PFSK-1 (cell line): Measurements from ENCODE around the gene METTL8.

ENCODE experiments used
- FOXP2 ChIP-seq: optimal IDR thresholded peaks from 2 replicates; pipeline ENCODE3; 2011; ENCODE audit warnings: borderline replicate concordance, control low read depth, inconsistent platforms; ENCODE audit not compliant: insufficient read depth; ENCODE audit errors: extremely low read length, extremely low read depth
- POLR2AphosphoS5 ChIP-seq: IDR thresholded peaks from 2 replicates; pipeline ENCODE4 v1.6.1; 2012; ENCODE audit warnings: low read depth, mild to moderate bottlenecking, control low read depth, low read length, moderate library complexity
- REST ChIP-seq, 2 experiments: IDR thresholded peaks; 2 replicates each; pipeline versions ENCODE4 v1.6.1 to v1.8.0; 2011 to 2012; ENCODE audit warnings: low read depth in 2 of 2, low read length in 2 of 2, control low read depth in 1 of 2, inconsistent platforms in 1 of 2, mild to moderate bottlenecking in 1 of 2, moderate library complexity in 1 of 2; ENCODE audit not compliant: insufficient read depth in 1 of 2
- SIN3A ChIP-seq: IDR thresholded peaks from 2 replicates; pipeline ENCODE4 v1.6.1; 2012; ENCODE audit warnings: mild to moderate bottlenecking, low read length, moderate library complexity, borderline replicate concordance; ENCODE audit not compliant: insufficient read depth
- TAF1 ChIP-seq: IDR thresholded peaks from 2 replicates; pipeline ENCODE4 v1.6.1; 2012; ENCODE audit warnings: low read length, control low read depth, borderline replicate concordance; ENCODE audit not compliant: insufficient read depth

GRCh38 chr2:171347591-171348032, 86.2 kb downstream of the METTL8 start:
- no peak for TF ChIP-seq POLR2AphosphoS5
- TF ChIP-seq REST (IDR thresholded peaks at IDR 0.05; ENCODE audit: insufficient read depth in 1 of 2, low read depth in 2 of 2, low read length in 2 of 2) = no peak
- no peak for TF ChIP-seq TAF1
- no peak for TF ChIP-seq SIN3A
- no peak for TF ChIP-seq FOXP2
